ENCODE results near the gene PLPPR3. TPM values are rescaled to one million over a fixed set of nuclear protein-coding genes. Genes with fewer than 3 reads are reported as not detected.

PLPPR3 gene
- total RNA-seq, 1 experiment from 2014 or later: 57.9 TPM

DNA sequence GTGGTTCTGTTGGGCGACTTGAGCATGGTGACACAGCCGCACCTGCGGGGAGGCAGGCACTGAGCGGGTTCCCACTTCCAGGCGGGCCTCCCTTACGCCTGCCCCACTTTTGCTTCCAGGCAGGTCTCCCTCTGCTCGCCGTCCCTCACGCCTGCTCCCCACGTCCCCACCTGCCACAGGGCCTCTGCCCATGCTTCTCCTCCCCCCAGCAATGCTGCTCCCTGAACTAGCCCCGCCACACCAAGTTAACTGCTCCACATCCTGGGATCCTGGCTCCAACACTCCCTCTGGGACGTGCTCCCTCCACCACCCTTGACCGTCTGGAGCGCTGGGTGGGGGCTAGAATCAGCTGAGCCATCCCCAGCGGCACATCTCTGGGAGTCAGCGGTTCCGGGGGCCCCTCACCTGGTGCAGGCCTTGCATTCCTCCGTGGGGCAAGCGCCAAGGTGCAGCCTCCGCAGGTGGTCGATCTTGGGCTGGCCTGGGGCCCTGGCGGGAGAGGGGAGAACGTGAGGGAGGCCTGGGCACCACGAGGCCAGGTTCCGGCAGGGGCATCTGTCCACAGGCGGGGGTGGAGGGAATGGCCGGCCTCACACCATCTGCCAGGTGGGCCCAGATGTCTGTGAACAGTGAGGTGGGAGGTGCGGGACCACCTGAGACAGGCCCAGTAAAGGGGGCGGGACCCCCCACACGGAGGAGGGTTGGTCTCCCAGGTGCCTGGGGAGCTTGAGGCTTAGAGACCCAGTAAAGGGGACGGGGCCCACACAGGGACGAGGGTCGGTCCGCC lies 46.9 kb upstream of the PLPPR3 start:
- Histone ChIP-seq H3K4me1 (ENCODE audit: insufficient read depth, low read length) (no peaks in the 10 kb centered on the region), H4K8ac (replicated peaks; ENCODE audit: insufficient read length, low read depth, low read length) (no peak overlapping the region), H2BK5ac (ENCODE audit: insufficient read length, low read length) (no peak overlapping the region), H3K18ac (ENCODE audit: insufficient read length, low read depth, low read length) (no peak overlapping the region), H3T11ph (ENCODE audit: low read length) (no peak overlapping the region), H3K4ac (ENCODE audit: low read depth, low read length) (no peak overlapping the region), H2BK15ac (ENCODE audit: low read depth, low read length) (no peak overlapping the region), H2AK5ac (ENCODE audit: insufficient read length, low read length) (no peak overlapping the region), H3K9ac (ENCODE audit: extremely low read depth, insufficient read length, low read length) (no peak overlapping the region), H2BK120ac (ENCODE audit: low read depth, low read length, poor library complexity, severe bottlenecking) (no peak overlapping the region), H2BK20ac (ENCODE audit: low read depth, low read length, poor library complexity, severe bottlenecking) (no peak overlapping the region), H3K79me2 (ENCODE audit: insufficient read depth, low read length) (no peaks in the 10 kb centered on the region), H3K4me2 (ENCODE audit: insufficient read depth, insufficient read length, low read length) (no peak overlapping the region), H4K91ac (ENCODE audit: insufficient read length, low read depth, low read length) (no peak overlapping the region), H3K14ac (ENCODE audit: insufficient read depth, low read length) (no peak overlapping the region), H3K27me3 (ENCODE audit: insufficient read depth, low read length) (no peaks in the 10 kb centered on the region), H2AFZ (ENCODE audit: low read length) (no peak overlapping the region), H4K5ac (ENCODE audit: insufficient read length, low read depth, low read length) (no peak overlapping the region), H3K79me1 (ENCODE audit: insufficient read depth, low read depth, low read length, poor library complexity, severe bottlenecking) (no peaks in the 10 kb centered on the region), H3K23me2 (ENCODE audit: insufficient read length, low read depth, low read length, poor library complexity, severe bottlenecking) (no peaks in the 10 kb centered on the region), H4K20me1 (ENCODE audit: control insufficient read depth, insufficient read depth, insufficient read length) (no peaks in the 10 kb centered on the region), H3K27ac (ENCODE audit: insufficient read length, low read depth, low read length) (no peak overlapping the region), H2BK12ac (ENCODE audit: insufficient read length, low read depth, low read length) (no peak overlapping the region), H3K23ac (ENCODE audit: insufficient read length, low read depth, low read length) (no peak overlapping the region), H3K9me3 (ENCODE audit: control insufficient read depth, low read depth, low read length) (no peaks in the 10 kb centered on the region), H3K56ac (ENCODE audit: insufficient read length, low read depth, low read length) (no peak overlapping the region)
- peaks cover 6 to 7% of the 10 kb centered on the region in 2 experiments for H3K9me3 Mint-ChIP-seq
- H3K4me3 Mint-ChIP-seq: no peak overlapping the region
- H3K27ac Mint-ChIP-seq: no peak overlapping the region; a peak in 1 of 7 replicates
- H3K36me3 Mint-ChIP-seq (ENCODE audit: insufficient read depth in 1 of 3, low read depth in 3 of 3): peaks cover 20 to 47% (median 35%) of the 10 kb centered on the region in 3 experiments
- peaks cover 1% of the 10 kb centered on the region; the same call in 1 of the 2 replicates for H3K27me3 Mint-ChIP-seq (ENCODE audit: low read depth)
- WGBS (ENCODE audit: extremely low coverage, insufficient read length, low lambda C conversion rate): no CpG with 5 or more reads among the region's 34 CpGs
- DNase-seq: no peak
- TF ChIP-seq, protein P1, sequence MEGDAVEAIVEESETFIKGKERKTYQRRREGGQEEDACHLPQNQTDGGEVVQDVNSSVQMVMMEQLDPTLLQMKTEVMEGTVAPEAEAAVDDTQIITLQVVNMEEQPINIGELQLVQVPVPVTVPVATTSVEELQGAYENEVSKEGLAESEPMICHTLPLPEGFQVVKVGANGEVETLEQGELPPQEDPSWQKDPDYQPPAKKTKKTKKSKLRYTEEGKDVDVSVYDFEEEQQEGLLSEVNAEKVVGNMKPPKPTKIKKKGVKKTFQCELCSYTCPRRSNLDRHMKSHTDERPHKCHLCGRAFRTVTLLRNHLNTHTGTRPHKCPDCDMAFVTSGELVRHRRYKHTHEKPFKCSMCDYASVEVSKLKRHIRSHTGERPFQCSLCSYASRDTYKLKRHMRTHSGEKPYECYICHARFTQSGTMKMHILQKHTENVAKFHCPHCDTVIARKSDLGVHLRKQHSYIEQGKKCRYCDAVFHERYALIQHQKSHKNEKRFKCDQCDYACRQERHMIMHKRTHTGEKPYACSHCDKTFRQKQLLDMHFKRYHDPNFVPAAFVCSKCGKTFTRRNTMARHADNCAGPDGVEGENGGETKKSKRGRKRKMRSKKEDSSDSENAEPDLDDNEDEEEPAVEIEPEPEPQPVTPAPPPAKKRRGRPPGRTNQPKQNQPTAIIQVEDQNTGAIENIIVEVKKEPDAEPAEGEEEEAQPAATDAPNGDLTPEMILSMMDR (conservative IDR thresholded peaks at IDR 0.05): no peak
- H3K4me1 Mint-ChIP-seq: peaks cover 8 to 24% of the 10 kb centered on the region in 2 experiments

Data from H9 (cell line).